ENCODE data around the gene CCK. TPM values are rescaled to one million over a fixed set of nuclear protein-coding genes. Genes with fewer than 3 reads are reported as not detected.

CCK gene
- polyA plus RNA-seq, 1 experiment: 3.7 TPM

- ChIA-PET POLR2A (interaction anchor here (0.7 kb wide), 1 partner anchor 1040 kb away, joined by 3 read pairs; no protein-coding TSS in a partner anchor), CTCF (interaction anchor here (0.7 to 3.1 kb wide), 4 partner anchors 13 to 227 kb away, joined by 4 to 15 read pairs (median 6); no protein-coding TSS in a partner anchor)
- DNase-seq (ENCODE audit: low read depth, low spot score): no peak
- no peaks in the 10 kb centered on the region for H3K27me3 ChIP-seq (ENCODE audit: control insufficient read depth, insufficient read depth, low read length)
- H3K9me3 ChIP-seq (ENCODE audit: control insufficient read depth, insufficient read depth, low read length): no peaks in the 10 kb centered on the region
- no peak for TF ChIP-seq CTCF (IDR thresholded peaks at IDR 0.05; ENCODE audit: low read depth, low read length)
- no peak overlapping the region for H3K27ac ChIP-seq (ENCODE audit: low read depth, low read length)
- H3K4me3 ChIP-seq (ENCODE audit: low read depth, low read length): no peak overlapping the region
Observed at GRCh38 chr3:42216302-42216701, 49.7 kb downstream of the CCK start.

GRCh38 chr3:42214565-42215283 is 51.3 kb downstream of the CCK start:
- CTCF ChIA-PET: interaction anchor here (3.1 kb wide), 1 partner anchor 23 kb away, joined by 15 read pairs; no protein-coding TSS in a partner anchor
- DNase-seq (ENCODE audit: low read depth, low spot score): no peak
- Histone ChIP-seq H3K27me3 (ENCODE audit: control insufficient read depth, insufficient read depth, low read length) (no peaks in the 10 kb centered on the region), H3K27ac (ENCODE audit: low read depth, low read length) (no peak overlapping the region), H3K9me3 (ENCODE audit: control insufficient read depth, insufficient read depth, low read length) (no peaks in the 10 kb centered on the region; the same call in 1 of the 2 replicates), H3K4me3 (ENCODE audit: low read depth, low read length) (no peak overlapping the region)
- no peak for TF ChIP-seq CTCF (IDR thresholded peaks at IDR 0.05; ENCODE audit: low read depth, low read length)
- POLR2A ChIA-PET: no interaction called here

GRCh38 chr3:42214064-42214463 is 51.9 kb downstream of the CCK start:
- ChIA-PET POLR2A (no interaction called here), CTCF (interaction anchor here (3.1 kb wide), 1 partner anchor 22 kb away, joined by 15 read pairs; no protein-coding TSS in a partner anchor)

DNA sequence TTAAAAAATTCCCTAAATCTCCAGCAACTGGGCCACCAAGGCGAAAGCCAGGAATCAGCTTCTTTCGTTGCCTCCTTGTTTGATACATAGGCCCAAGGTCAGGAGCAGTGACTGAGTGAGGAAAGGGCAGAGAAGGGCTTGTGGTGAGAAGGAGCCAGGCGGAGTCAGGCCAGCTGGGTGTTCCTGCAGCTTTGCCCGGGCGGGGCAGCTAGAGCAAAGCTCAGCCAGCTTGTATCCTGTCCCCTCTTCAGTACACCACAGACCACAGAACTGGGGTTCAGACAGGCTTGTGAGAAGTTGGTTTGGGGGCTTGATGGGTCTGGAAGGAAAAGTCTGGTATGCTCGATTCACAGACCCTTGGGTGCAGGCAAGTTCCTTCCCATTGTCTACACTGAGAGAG is 52.6 kb downstream of the CCK start:
- Histone ChIP-seq H3K27ac (ENCODE audit: low read depth, low read length) (no peak overlapping the region), H3K27me3 (ENCODE audit: control insufficient read depth, insufficient read depth, low read length) (no peaks in the 10 kb centered on the region), H3K9me3 (ENCODE audit: control insufficient read depth, insufficient read depth, low read length) (no peaks in the 10 kb centered on the region; the same call in 1 of the 2 replicates), H3K4me3 (ENCODE audit: low read depth, low read length) (no peak overlapping the region)
- DNase-seq (ENCODE audit: low read depth, low spot score): no peak
- no peak for TF ChIP-seq CTCF (IDR thresholded peaks at IDR 0.05; ENCODE audit: low read depth, low read length)
- ChIA-PET CTCF (interaction anchor here (1.0 kb wide), 1 partner anchor 16 kb away, joined by 4 read pairs; no protein-coding TSS in a partner anchor), POLR2A (no interaction called here)

More at GRCh38 chr3:42214064-42214463, 51.9 kb downstream of the CCK start:
- H3K9me3 ChIP-seq (ENCODE audit: control insufficient read depth, insufficient read depth, low read length): no peaks in the 10 kb centered on the region; the same call in 1 of the 2 replicates
- no peak for TF ChIP-seq CTCF (IDR thresholded peaks at IDR 0.05; ENCODE audit: low read depth, low read length)
- no peak overlapping the region for H3K27ac ChIP-seq (ENCODE audit: low read depth, low read length)
- no peak overlapping the region for H3K4me3 ChIP-seq (ENCODE audit: low read depth, low read length)
- H3K27me3 ChIP-seq (ENCODE audit: control insufficient read depth, insufficient read depth, low read length): no peaks in the 10 kb centered on the region
- no peak for DNase-seq (ENCODE audit: low read depth, low spot score)

- no peaks in the 10 kb centered on the region; the same call in 1 of the 2 replicates for H3K9me3 ChIP-seq (ENCODE audit: control insufficient read depth, insufficient read depth, low read length)
- no peak for TF ChIP-seq CTCF (IDR thresholded peaks at IDR 0.05; ENCODE audit: low read depth, low read length)
- CTCF ChIA-PET: interaction anchor here (0.7 to 1.7 kb wide), 7 partner anchors 12 to 233 kb away, joined by 3 to 12 read pairs (median 4); no protein-coding TSS in a partner anchor
- no peak overlapping the region for H3K27ac ChIP-seq (ENCODE audit: low read depth, low read length)
- no peak overlapping the region for H3K4me3 ChIP-seq (ENCODE audit: low read depth, low read length)
- DNase-seq (ENCODE audit: low read depth, low spot score): no peak
- H3K27me3 ChIP-seq (ENCODE audit: control insufficient read depth, insufficient read depth, low read length): no peaks in the 10 kb centered on the region
- POLR2A ChIA-PET: no interaction called here
Observed at GRCh38 chr3:42210726-42211125, 55.3 kb downstream of the CCK start.
